ENCODE measurements around the gene XXYLT1.

DNA sequence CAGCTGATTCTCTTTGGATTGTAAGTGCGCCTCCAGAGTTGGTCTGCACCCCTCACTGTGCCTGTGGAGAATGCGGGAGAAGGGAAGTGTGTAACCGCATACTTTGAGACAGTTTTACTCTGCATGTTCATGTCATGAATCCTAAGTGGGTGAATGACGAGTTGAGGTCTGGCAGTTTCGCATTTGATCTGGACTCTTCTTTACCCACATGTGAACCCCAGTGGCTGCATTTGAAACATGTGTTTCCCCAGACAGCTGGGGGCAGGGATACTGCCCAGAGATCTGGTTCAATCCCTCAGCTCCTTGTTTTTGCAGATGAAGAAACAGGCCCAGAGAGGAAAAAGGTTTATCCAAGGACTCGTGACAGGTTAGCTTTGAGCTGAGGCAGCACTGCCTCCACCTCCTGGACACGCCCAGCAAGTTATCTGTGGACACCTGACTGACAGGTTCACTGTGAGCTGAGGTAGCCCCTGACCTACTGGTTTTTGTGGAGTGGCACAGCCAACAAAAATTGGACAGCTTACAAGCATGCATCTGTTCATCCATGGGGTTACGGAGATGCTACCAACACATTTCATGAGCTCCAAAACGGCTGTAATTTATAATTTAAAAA is 207.3 kb downstream of the XXYLT1 start:
- TF ChIP-seq ESRRG (CRISPR knock-in tag; IDR thresholded peaks at IDR 0.05) (no peak), OSR1 (CRISPR knock-in tag; IDR thresholded peaks at IDR 0.05) (no peak), ZFP3 (CRISPR knock-in tag; IDR thresholded peaks at IDR 0.05) (no peak), CSDC2 (CRISPR knock-in tag; IDR thresholded peaks at IDR 0.05) (no peak), RARB (CRISPR knock-in tag; IDR thresholded peaks at IDR 0.05) (no peak), SNAI2 (CRISPR knock-in tag; IDR thresholded peaks at IDR 0.05) (no peak), ISL1 (CRISPR knock-in tag; IDR thresholded peaks at IDR 0.05) (no peak)
- TF ChIP-seq, protein P1, sequence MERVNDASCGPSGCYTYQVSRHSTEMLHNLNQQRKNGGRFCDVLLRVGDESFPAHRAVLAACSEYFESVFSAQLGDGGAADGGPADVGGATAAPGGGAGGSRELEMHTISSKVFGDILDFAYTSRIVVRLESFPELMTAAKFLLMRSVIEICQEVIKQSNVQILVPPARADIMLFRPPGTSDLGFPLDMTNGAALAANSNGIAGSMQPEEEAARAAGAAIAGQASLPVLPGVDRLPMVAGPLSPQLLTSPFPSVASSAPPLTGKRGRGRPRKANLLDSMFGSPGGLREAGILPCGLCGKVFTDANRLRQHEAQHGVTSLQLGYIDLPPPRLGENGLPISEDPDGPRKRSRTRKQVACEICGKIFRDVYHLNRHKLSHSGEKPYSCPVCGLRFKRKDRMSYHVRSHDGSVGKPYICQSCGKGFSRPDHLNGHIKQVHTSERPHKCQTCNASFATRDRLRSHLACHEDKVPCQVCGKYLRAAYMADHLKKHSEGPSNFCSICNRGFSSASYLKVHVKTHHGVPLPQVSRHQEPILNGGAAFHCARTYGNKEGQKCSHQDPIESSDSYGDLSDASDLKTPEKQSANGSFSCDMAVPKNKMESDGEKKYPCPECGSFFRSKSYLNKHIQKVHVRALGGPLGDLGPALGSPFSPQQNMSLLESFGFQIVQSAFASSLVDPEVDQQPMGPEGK (CRISPR knock-in tag; IDR thresholded peaks at IDR 0.05; ENCODE audit: borderline replicate concordance) = no peak
- TF ChIP-seq, protein P2, sequence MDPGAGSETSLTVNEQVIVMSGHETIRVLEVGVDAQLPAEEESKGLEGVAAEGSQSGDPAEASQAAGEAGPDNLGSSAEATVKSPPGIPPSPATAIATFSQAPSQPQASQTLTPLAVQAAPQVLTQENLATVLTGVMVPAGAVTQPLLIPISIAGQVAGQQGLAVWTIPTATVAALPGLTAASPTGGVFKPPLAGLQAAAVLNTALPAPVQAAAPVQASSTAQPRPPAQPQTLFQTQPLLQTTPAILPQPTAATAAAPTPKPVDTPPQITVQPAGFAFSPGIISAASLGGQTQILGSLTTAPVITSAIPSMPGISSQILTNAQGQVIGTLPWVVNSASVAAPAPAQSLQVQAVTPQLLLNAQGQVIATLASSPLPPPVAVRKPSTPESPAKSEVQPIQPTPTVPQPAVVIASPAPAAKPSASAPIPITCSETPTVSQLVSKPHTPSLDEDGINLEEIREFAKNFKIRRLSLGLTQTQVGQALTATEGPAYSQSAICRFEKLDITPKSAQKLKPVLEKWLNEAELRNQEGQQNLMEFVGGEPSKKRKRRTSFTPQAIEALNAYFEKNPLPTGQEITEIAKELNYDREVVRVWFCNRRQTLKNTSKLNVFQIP (CRISPR knock-in tag; IDR thresholded peaks at IDR 0.05; ENCODE audit: borderline replicate concordance, low read depth) = no peak
- TF ChIP-seq, protein P3, sequence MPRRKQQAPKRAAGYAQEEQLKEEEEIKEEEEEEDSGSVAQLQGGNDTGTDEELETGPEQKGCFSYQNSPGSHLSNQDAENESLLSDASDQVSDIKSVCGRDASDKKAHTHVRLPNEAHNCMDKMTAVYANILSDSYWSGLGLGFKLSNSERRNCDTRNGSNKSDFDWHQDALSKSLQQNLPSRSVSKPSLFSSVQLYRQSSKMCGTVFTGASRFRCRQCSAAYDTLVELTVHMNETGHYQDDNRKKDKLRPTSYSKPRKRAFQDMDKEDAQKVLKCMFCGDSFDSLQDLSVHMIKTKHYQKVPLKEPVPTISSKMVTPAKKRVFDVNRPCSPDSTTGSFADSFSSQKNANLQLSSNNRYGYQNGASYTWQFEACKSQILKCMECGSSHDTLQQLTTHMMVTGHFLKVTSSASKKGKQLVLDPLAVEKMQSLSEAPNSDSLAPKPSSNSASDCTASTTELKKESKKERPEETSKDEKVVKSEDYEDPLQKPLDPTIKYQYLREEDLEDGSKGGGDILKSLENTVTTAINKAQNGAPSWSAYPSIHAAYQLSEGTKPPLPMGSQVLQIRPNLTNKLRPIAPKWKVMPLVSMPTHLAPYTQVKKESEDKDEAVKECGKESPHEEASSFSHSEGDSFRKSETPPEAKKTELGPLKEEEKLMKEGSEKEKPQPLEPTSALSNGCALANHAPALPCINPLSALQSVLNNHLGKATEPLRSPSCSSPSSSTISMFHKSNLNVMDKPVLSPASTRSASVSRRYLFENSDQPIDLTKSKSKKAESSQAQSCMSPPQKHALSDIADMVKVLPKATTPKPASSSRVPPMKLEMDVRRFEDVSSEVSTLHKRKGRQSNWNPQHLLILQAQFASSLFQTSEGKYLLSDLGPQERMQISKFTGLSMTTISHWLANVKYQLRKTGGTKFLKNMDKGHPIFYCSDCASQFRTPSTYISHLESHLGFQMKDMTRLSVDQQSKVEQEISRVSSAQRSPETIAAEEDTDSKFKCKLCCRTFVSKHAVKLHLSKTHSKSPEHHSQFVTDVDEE (CRISPR knock-in tag; IDR thresholded peaks at IDR 0.05) = no peak
